NB4 (cell line): ENCODE measurements around the gene CES2.

Experiments
- TF ChIP-seq, protein P1 (sequence below): IDR thresholded peaks from one replicate; pipeline ENCODE4 v1.5.1; 2012; ENCODE audit warnings: low read depth, low read length
- TF ChIP-seq, protein P2 (sequence below): IDR thresholded peaks from 2 replicates; pipeline ENCODE4 v1.6.1; 2011; ENCODE audit warnings: low read depth, low read length

DNA sequence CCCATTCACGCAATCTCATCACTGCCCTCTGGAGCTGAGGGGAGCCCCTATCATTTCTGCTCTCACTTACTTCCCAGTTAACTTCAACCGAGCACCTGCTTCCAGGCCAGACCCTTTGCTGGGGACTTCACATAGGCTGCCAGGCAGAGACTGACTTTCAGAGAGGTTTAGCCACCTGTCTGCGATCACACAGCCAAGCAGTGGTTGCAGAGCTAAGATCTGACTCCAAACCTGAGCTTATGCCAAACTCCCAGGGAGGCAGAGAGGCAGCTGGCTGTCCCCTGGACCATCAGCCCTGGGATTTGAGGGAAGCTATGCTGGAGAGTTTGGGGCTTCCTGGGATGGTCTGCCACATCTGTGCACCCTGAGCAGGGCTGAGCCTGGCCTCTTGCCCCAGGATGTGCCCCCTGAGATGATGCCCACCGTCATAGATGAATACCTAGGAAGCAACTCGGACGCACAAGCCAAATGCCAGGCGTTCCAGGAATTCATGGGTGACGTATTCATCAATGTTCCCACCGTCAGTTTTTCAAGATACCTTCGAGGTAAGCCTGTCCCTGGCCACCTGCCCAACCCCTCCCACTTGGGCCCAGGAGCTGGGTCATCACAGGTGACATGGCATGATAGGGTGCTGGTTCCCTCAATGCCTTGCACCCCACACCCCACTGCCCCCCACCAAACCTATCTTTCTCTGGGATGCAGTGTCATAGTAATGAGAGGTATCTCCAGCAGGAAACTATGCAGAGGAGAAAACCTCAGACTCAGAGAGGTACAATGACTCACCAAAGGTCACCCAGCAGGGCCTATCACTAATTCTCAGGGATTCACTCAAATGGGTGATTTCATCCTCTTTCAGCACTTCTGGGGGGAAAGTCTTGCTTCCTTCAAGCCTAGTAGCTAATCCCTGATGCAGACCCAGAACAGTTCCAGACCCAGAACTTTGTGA lies 35.7 kb downstream of the CES2 start:
- TF ChIP-seq, protein P1, sequence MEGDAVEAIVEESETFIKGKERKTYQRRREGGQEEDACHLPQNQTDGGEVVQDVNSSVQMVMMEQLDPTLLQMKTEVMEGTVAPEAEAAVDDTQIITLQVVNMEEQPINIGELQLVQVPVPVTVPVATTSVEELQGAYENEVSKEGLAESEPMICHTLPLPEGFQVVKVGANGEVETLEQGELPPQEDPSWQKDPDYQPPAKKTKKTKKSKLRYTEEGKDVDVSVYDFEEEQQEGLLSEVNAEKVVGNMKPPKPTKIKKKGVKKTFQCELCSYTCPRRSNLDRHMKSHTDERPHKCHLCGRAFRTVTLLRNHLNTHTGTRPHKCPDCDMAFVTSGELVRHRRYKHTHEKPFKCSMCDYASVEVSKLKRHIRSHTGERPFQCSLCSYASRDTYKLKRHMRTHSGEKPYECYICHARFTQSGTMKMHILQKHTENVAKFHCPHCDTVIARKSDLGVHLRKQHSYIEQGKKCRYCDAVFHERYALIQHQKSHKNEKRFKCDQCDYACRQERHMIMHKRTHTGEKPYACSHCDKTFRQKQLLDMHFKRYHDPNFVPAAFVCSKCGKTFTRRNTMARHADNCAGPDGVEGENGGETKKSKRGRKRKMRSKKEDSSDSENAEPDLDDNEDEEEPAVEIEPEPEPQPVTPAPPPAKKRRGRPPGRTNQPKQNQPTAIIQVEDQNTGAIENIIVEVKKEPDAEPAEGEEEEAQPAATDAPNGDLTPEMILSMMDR, result no peak
- TF ChIP-seq, protein P2, sequence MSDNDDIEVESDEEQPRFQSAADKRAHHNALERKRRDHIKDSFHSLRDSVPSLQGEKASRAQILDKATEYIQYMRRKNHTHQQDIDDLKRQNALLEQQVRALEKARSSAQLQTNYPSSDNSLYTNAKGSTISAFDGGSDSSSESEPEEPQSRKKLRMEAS, result no peak
